ENCODE measurements around the gene RGMB.
"Not testable (repeated sequence)": the region's sequence is repeated elsewhere in the genome, so short reads cannot be mapped to it uniquely, and the experiment has no call there.

Gene RGMB

GRCh38 chr5:98749046-98749445, 24.4 kb upstream of the RGMB start:
- no peaks in the 10 kb centered on the region for H3K9me3 ChIP-seq (ENCODE audit: control insufficient read depth, low read depth, low read length)
- H3K4me3 ChIP-seq (ENCODE audit: low read length) = no peak overlapping the region
- peaks cover 14% of the 10 kb centered on the region for H3K4me1 ChIP-seq (ENCODE audit: control insufficient read depth, low read depth, low read length)
- no peaks in the 10 kb centered on the region for H3K36me3 ChIP-seq (ENCODE audit: control insufficient read depth, low read depth, low read length)
- H3K9ac ChIP-seq (ENCODE audit: low read length) = no peak overlapping the region
- H3K27ac ChIP-seq (ENCODE audit: low read length) = no peak overlapping the region
- H3K27me3 ChIP-seq (ENCODE audit: control insufficient read depth, insufficient read depth, low read length) = no peaks in the 10 kb centered on the region

GRCh38 chr5:98750693-98751092, 22.8 kb upstream of the RGMB start:
- Histone ChIP-seq H3K4me3 (ENCODE audit: low read length) (no peak overlapping the region), H3K27ac (ENCODE audit: low read length) (no peak overlapping the region), H3K9me3 (ENCODE audit: control insufficient read depth, low read depth, low read length) (no peaks in the 10 kb centered on the region), H3K27me3 (ENCODE audit: control insufficient read depth, insufficient read depth, low read length) (no peaks in the 10 kb centered on the region), H3K4me1 (ENCODE audit: control insufficient read depth, low read depth, low read length) (peaks cover 17% of the 10 kb centered on the region), H3K36me3 (ENCODE audit: control insufficient read depth, low read depth, low read length) (no peaks in the 10 kb centered on the region), H3K9ac (ENCODE audit: low read length) (no peak overlapping the region)

- not testable (repeated sequence) for H3K36me3 ChIP-seq (ENCODE audit: control insufficient read depth, low read depth, low read length); H3K27ac ChIP-seq (ENCODE audit: low read length); H3K27me3 ChIP-seq (ENCODE audit: control insufficient read depth, insufficient read depth, low read length); H3K4me3 ChIP-seq (ENCODE audit: low read length); H3K9me3 ChIP-seq (ENCODE audit: control insufficient read depth, low read depth, low read length); H3K9ac ChIP-seq (ENCODE audit: low read length)
- peaks cover 17% of the 10 kb centered on the region for H3K4me1 ChIP-seq (ENCODE audit: control insufficient read depth, low read depth, low read length)
Observed at GRCh38 chr5:98752331-98752730, 21.1 kb upstream of the RGMB start.

GRCh38 chr5:98752801-98753200, 20.7 kb upstream of the RGMB start:
- H3K9ac ChIP-seq (ENCODE audit: low read length); H3K36me3 ChIP-seq (ENCODE audit: control insufficient read depth, low read depth, low read length); H3K9me3 ChIP-seq (ENCODE audit: control insufficient read depth, low read depth, low read length); H3K27ac ChIP-seq (ENCODE audit: low read length); H3K4me3 ChIP-seq (ENCODE audit: low read length); H3K27me3 ChIP-seq (ENCODE audit: control insufficient read depth, insufficient read depth, low read length): not testable (repeated sequence)
- peaks cover 17% of the 10 kb centered on the region for H3K4me1 ChIP-seq (ENCODE audit: control insufficient read depth, low read depth, low read length)

- no peaks in the 10 kb centered on the region for H3K9me3 ChIP-seq (ENCODE audit: control insufficient read depth, low read depth, low read length)
- H3K27ac ChIP-seq (ENCODE audit: low read length) = no peak overlapping the region
- no peak overlapping the region for H3K4me3 ChIP-seq (ENCODE audit: low read length)
- H3K27me3 ChIP-seq (ENCODE audit: control insufficient read depth, insufficient read depth, low read length) = no peaks in the 10 kb centered on the region
- no peaks in the 10 kb centered on the region for H3K36me3 ChIP-seq (ENCODE audit: control insufficient read depth, low read depth, low read length)
- H3K4me1 ChIP-seq (ENCODE audit: control insufficient read depth, low read depth, low read length) = peaks cover 17% of the 10 kb centered on the region
- no peak overlapping the region for H3K9ac ChIP-seq (ENCODE audit: low read length)
Observed at GRCh38 chr5:98753507-98753906, 20.0 kb upstream of the RGMB start.

- Histone ChIP-seq H3K27me3 (ENCODE audit: control insufficient read depth, insufficient read depth, low read length) (no peaks in the 10 kb centered on the region), H3K9ac (ENCODE audit: low read length) (no peak overlapping the region), H3K4me1 (ENCODE audit: control insufficient read depth, low read depth, low read length) (peaks cover 17% of the 10 kb centered on the region), H3K27ac (ENCODE audit: low read length) (no peak overlapping the region), H3K4me3 (ENCODE audit: low read length) (no peak overlapping the region), H3K9me3 (ENCODE audit: control insufficient read depth, low read depth, low read length) (no peaks in the 10 kb centered on the region), H3K36me3 (ENCODE audit: control insufficient read depth, low read depth, low read length) (no peaks in the 10 kb centered on the region)
Observed at GRCh38 chr5:98755406-98755805, 18.1 kb upstream of the RGMB start.

- no peaks in the 10 kb centered on the region for H3K9me3 ChIP-seq (ENCODE audit: control insufficient read depth, low read depth, low read length)
- no peaks in the 10 kb centered on the region for H3K27me3 ChIP-seq (ENCODE audit: control insufficient read depth, insufficient read depth, low read length)
- H3K9ac ChIP-seq (ENCODE audit: low read length) = no peak overlapping the region
- no peak overlapping the region for H3K27ac ChIP-seq (ENCODE audit: low read length)
- H3K4me1 ChIP-seq (ENCODE audit: control insufficient read depth, low read depth, low read length) = peaks cover 14% of the 10 kb centered on the region
- no peaks in the 10 kb centered on the region for H3K36me3 ChIP-seq (ENCODE audit: control insufficient read depth, low read depth, low read length)
- H3K4me3 ChIP-seq (ENCODE audit: low read length) = no peak overlapping the region
Observed at GRCh38 chr5:98757978-98758377, 15.5 kb upstream of the RGMB start.

GRCh38 chr5:98763001-98763630, 10.3 kb upstream of the RGMB start:
- Histone ChIP-seq H3K4me1 (ENCODE audit: control insufficient read depth, low read depth, low read length) (peaks cover 24% of the 10 kb centered on the region), H3K27me3 (ENCODE audit: control insufficient read depth, insufficient read depth, low read length) (peaks cover 4% of the 10 kb centered on the region), H3K9ac (ENCODE audit: low read length) (no peak overlapping the region), H3K36me3 (ENCODE audit: control insufficient read depth, low read depth, low read length) (no peaks in the 10 kb centered on the region), H3K4me3 (ENCODE audit: low read length) (peak overlapping the region; percentile 12), H3K9me3 (ENCODE audit: control insufficient read depth, low read depth, low read length) (no peaks in the 10 kb centered on the region), H3K27ac (ENCODE audit: low read length) (no peak overlapping the region)

- H3K9ac ChIP-seq (ENCODE audit: low read length) = no peak overlapping the region
- H3K4me1 ChIP-seq (ENCODE audit: control insufficient read depth, low read depth, low read length) = peaks cover 28% of the 10 kb centered on the region
- H3K36me3 ChIP-seq (ENCODE audit: control insufficient read depth, low read depth, low read length) = no peaks in the 10 kb centered on the region
- H3K9me3 ChIP-seq (ENCODE audit: control insufficient read depth, low read depth, low read length) = no peaks in the 10 kb centered on the region
- no peak overlapping the region for H3K27ac ChIP-seq (ENCODE audit: low read length)
- H3K4me3 ChIP-seq (ENCODE audit: low read length) = no peak overlapping the region
- peaks cover 15% of the 10 kb centered on the region for H3K27me3 ChIP-seq (ENCODE audit: control insufficient read depth, insufficient read depth, low read length)
Observed at GRCh38 chr5:98765815-98766214, 7.6 kb upstream of the RGMB start.

GRCh38 chr5:98767581-98767980, 5.9 kb upstream of the RGMB start:
- peaks cover 33% of the 10 kb centered on the region for H3K27me3 ChIP-seq (ENCODE audit: control insufficient read depth, insufficient read depth, low read length)
- H3K4me1 ChIP-seq (ENCODE audit: control insufficient read depth, low read depth, low read length) = peaks cover 39% of the 10 kb centered on the region
- H3K36me3 ChIP-seq (ENCODE audit: control insufficient read depth, low read depth, low read length) = no peaks in the 10 kb centered on the region
- H3K9ac ChIP-seq (ENCODE audit: low read length) = no peak overlapping the region
- no peak overlapping the region for H3K27ac ChIP-seq (ENCODE audit: low read length)
- peak overlapping the region; percentile 88 for H3K4me3 ChIP-seq (ENCODE audit: low read length)
- no peaks in the 10 kb centered on the region for H3K9me3 ChIP-seq (ENCODE audit: control insufficient read depth, low read depth, low read length)

- Histone ChIP-seq H3K27ac (ENCODE audit: low read length) (no peak overlapping the region), H3K36me3 (ENCODE audit: control insufficient read depth, low read depth, low read length) (no peaks in the 10 kb centered on the region), H3K9me3 (ENCODE audit: control insufficient read depth, low read depth, low read length) (no peaks in the 10 kb centered on the region), H3K9ac (ENCODE audit: low read length) (peak overlapping the region; percentile 65), H3K4me1 (ENCODE audit: control insufficient read depth, low read depth, low read length) (peaks cover 38% of the 10 kb centered on the region), H3K27me3 (ENCODE audit: control insufficient read depth, insufficient read depth, low read length) (peaks cover 34% of the 10 kb centered on the region), H3K4me3 (ENCODE audit: low read length) (peak overlapping the region; percentile 88)
Observed at GRCh38 chr5:98768160-98768959, 5.1 kb upstream of the RGMB start.

GRCh38 chr5:98768960-98769209, 4.6 kb upstream of the RGMB start:
- Histone ChIP-seq H3K9me3 (ENCODE audit: control insufficient read depth, low read depth, low read length) (no peaks in the 10 kb centered on the region), H3K4me1 (ENCODE audit: control insufficient read depth, low read depth, low read length) (peaks cover 32% of the 10 kb centered on the region), H3K9ac (ENCODE audit: low read length) (peak overlapping the region; percentile 65), H3K4me3 (ENCODE audit: low read length) (peak overlapping the region; percentile 88), H3K36me3 (ENCODE audit: control insufficient read depth, low read depth, low read length) (no peaks in the 10 kb centered on the region), H3K27me3 (ENCODE audit: control insufficient read depth, insufficient read depth, low read length) (peaks cover 34% of the 10 kb centered on the region), H3K27ac (ENCODE audit: low read length) (no peak overlapping the region)
